H1 (cell line): ENCODE results near the gene PRR33. TPM values are rescaled to one million over a fixed set of nuclear protein-coding genes. Genes with fewer than 3 reads are reported as not detected.

Experiments
- CTCF ChIA-PET: fragments of 300-600 bp; sonication (Branson Sonifier 250); formaldehyde crosslinking; loops from one replicate; lab custom pipeline; 2021; ENCODE audit not compliant: partially characterized antibody; lab: Charles Lee
- POLR2A ChIA-PET: fragments of 300-600 bp; sonication (Branson Sonifier 250); formaldehyde crosslinking; loops from one replicate; lab custom pipeline; 2021; ENCODE audit warnings: inconsistent platforms; ENCODE audit not compliant: partially characterized antibody; lab: Charles Lee
- DNase-seq, 2 experiments: peaks; one replicate each; pipeline versions ENCODE4 v3.0.0 to v3.0.0-alpha.2; 2010 to 2022; ENCODE audit warnings: low spot score in 2 of 2, low read depth in 1 of 2, mixed read lengths in 1 of 2
- FAIRE-seq: peaks from 2 replicates; lab custom pipeline; 2011; peaks lifted over from hg19 to GRCh38; lab: Jason Lieb, UNC
- H2AFZ ChIP-seq: 2 replicates; pipeline ENCODE4 v1.8.1; 2012; ENCODE audit warnings: low read length, inconsistent platforms
- H2AK5ac ChIP-seq: 2 replicates; pipeline ENCODE4 v1.6.1; 2013; ENCODE audit warnings: low read depth, low read length
- H2BK120ac ChIP-seq: replicated peaks from 2 replicates; pipeline ENCODE3; 2013; ENCODE audit warnings: low read depth, low read length, inconsistent platforms
- H2BK12ac ChIP-seq: 2 replicates; pipeline ENCODE4 v1.6.1; 2013; ENCODE audit warnings: low read depth, low read length
- H2BK15ac ChIP-seq: 2 replicates; pipeline ENCODE4 v1.6.1; 2013; ENCODE audit warnings: low read length
- H2BK20ac ChIP-seq: 2 replicates; pipeline ENCODE4 v1.6.1; 2013; ENCODE audit warnings: low read length
- H2BK5ac ChIP-seq: 2 replicates; pipeline ENCODE4 v1.6.1; 2013; ENCODE audit warnings: low read depth, low read length
- H3K14ac ChIP-seq: 2 replicates; pipeline ENCODE4 v1.6.1; 2013; ENCODE audit warnings: inconsistent platforms; ENCODE audit not compliant: insufficient read length
- H3K18ac ChIP-seq: 2 replicates; pipeline ENCODE4 v1.6.1; 2013; ENCODE audit warnings: low read length; ENCODE audit errors: extremely low read depth
- H3K23ac ChIP-seq: 2 replicates; pipeline ENCODE4 v1.6.1; 2013; ENCODE audit warnings: inconsistent platforms; ENCODE audit not compliant: insufficient read length
- H3K23me2 ChIP-seq: 2 replicates; pipeline ENCODE4 v1.6.1; 2013; ENCODE audit warnings: low read depth, low read length
- H3K27ac ChIP-seq: 2 replicates; pipeline ENCODE4 v1.6.1; 2011; ENCODE audit warnings: low read depth, low read length, inconsistent platforms
- H3K27me3 ChIP-seq, 4 experiments: replicated peaks in 1 of 4; 1 replicate in 1 of 4; 2 replicates in 3 of 4; pipeline versions ENCODE4 v1.6.1 to v1.8.1; 2011 to 2013; ENCODE audit warnings: low read length in 3 of 4, mild to moderate bottlenecking in 3 of 4, inconsistent platforms in 2 of 4, mixed read lengths in 2 of 4, moderate library complexity in 1 of 4; ENCODE audit not compliant: control insufficient read depth in 3 of 4, insufficient read depth in 3 of 4; ENCODE audit errors: extremely low read depth in 1 of 4
- H3K36me3 ChIP-seq, 4 experiments: 2 replicates each; pipeline versions ENCODE4 v1.6.1 to v1.8.1; 2011 to 2013; ENCODE audit warnings: mild to moderate bottlenecking in 4 of 4, low read length in 3 of 4, moderate library complexity in 2 of 4, control low read depth in 1 of 4, inconsistent platforms in 1 of 4; ENCODE audit not compliant: insufficient read depth in 4 of 4, control insufficient read depth in 2 of 4
- H3K4ac ChIP-seq: replicated peaks from 2 replicates; pipeline ENCODE3; 2013; ENCODE audit warnings: low read length, low read depth, mixed read lengths, inconsistent platforms; ENCODE audit not compliant: insufficient read length
- H3K4me1 ChIP-seq, 4 experiments: replicated peaks in 1 of 4; 1 replicate in 1 of 4; 2 replicates in 3 of 4; pipeline versions ENCODE4 v1.6.1 to v1.8.1; 2011 to 2013; ENCODE audit warnings: low read length in 3 of 4, inconsistent platforms in 2 of 4, mixed read lengths in 1 of 4; ENCODE audit not compliant: insufficient read depth in 4 of 4, control insufficient read depth in 3 of 4
- H3K4me2 ChIP-seq, 2 experiments: 2 replicates each; pipeline versions ENCODE4 v1.6.1 to v1.8.1; 2011 to 2013; ENCODE audit warnings: low read depth in 2 of 2, low read length in 2 of 2, control low read depth in 1 of 2, inconsistent platforms in 1 of 2, mild to moderate bottlenecking in 1 of 2; ENCODE audit not compliant: insufficient read depth in 1 of 2
- H3K4me3 ChIP-seq, 4 experiments: fragments of 200-600, 300-600 bp in 1 of 4; sonication (generic), shearing (Covaris generic), sonication (Bioruptor Twin) in 1 of 4; 2 replicates each; pipeline versions ENCODE4 v1.5.1 to v1.8.1; 2011 to 2016; ENCODE audit warnings: low read length in 4 of 4, low read depth in 3 of 4, control low read depth in 2 of 4, inconsistent platforms in 2 of 4, mild to moderate bottlenecking in 2 of 4, mixed read lengths in 1 of 4, moderate library complexity in 1 of 4; ENCODE audit not compliant: insufficient read depth in 2 of 4; ENCODE audit errors: extremely low read depth in 1 of 4
- H3K56ac ChIP-seq: replicated peaks from 2 replicates; pipeline ENCODE3; 2013; ENCODE audit warnings: low read depth, mild to moderate bottlenecking, mixed read lengths, low read length, inconsistent platforms; ENCODE audit not compliant: insufficient read length
- H3K79me1 ChIP-seq: 2 replicates; pipeline ENCODE4 v1.6.1; 2013; ENCODE audit warnings: low read depth, low read length, control low read depth
- H3K79me2 ChIP-seq, 2 experiments: 2 replicates each; pipeline versions ENCODE4 v1.6.1 to v1.8.1; 2012 to 2013; ENCODE audit warnings: low read length in 2 of 2, mild to moderate bottlenecking in 2 of 2, inconsistent platforms in 1 of 2; ENCODE audit not compliant: insufficient read depth in 2 of 2, control insufficient read depth in 1 of 2
- H3K9ac ChIP-seq, 4 experiments: replicated peaks in 1 of 4; 1 replicate in 1 of 4; 2 replicates in 3 of 4; pipeline versions ENCODE4 v1.6.1 to v1.8.1; 2011 to 2013; ENCODE audit warnings: low read depth in 3 of 4, low read length in 3 of 4, control low read depth in 2 of 4, mild to moderate bottlenecking in 2 of 4, moderate library complexity in 2 of 4, inconsistent platforms in 1 of 4; ENCODE audit errors: extremely low read depth in 1 of 4
- H3K9me3 ChIP-seq, 2 experiments: 2 replicates each; pipeline versions ENCODE4 v1.6.1 to v1.8.1; 2012 to 2013; ENCODE audit warnings: mild to moderate bottlenecking in 2 of 2, moderate library complexity in 2 of 2, control low read depth in 1 of 2, inconsistent platforms in 1 of 2, low read depth in 1 of 2, low read length in 1 of 2, mixed read lengths in 1 of 2; ENCODE audit not compliant: insufficient read depth in 2 of 2
- H4K20me1 ChIP-seq, 2 experiments: replicated peaks in 1 of 2; 2 replicates each; pipeline versions ENCODE3 to v1.8.1; 2011 to 2013; ENCODE audit warnings: inconsistent platforms in 2 of 2, low read length in 2 of 2, mild to moderate bottlenecking in 1 of 2; ENCODE audit not compliant: insufficient read depth in 2 of 2, control insufficient read depth in 1 of 2
- H4K5ac ChIP-seq: 2 replicates; pipeline ENCODE4 v1.6.1; 2013; ENCODE audit warnings: low read length, low read depth, mixed read lengths, inconsistent platforms; ENCODE audit not compliant: insufficient read length
- H4K8ac ChIP-seq: 2 replicates; pipeline ENCODE4 v1.8.0; 2013; ENCODE audit warnings: mild to moderate bottlenecking, moderate library complexity, low read length, inconsistent platforms; ENCODE audit not compliant: insufficient read depth; ENCODE audit errors: extremely low read depth
- H4K91ac ChIP-seq: replicated peaks from 2 replicates; pipeline ENCODE3; 2013; ENCODE audit warnings: low read length, mixed read lengths, inconsistent platforms; ENCODE audit not compliant: insufficient read length
- BRCA1 ChIP-seq: IDR thresholded peaks from 2 replicates; pipeline ENCODE4 v1.6.1; 2012; ENCODE audit warnings: low read depth, low read length, improper control_type of control experiment
- RAD21 ChIP-seq, 2 experiments: IDR thresholded peaks in 1 of 2; conservative IDR thresholded peaks in 1 of 2; 2 replicates each; pipeline ENCODE4 v1.6.1; 2011; ENCODE audit warnings: low read depth in 2 of 2, low read length in 2 of 2, improper control_type of control experiment in 1 of 2, inconsistent platforms in 1 of 2, mild to moderate bottlenecking in 1 of 2, moderate library complexity in 1 of 2
- RBBP5 ChIP-seq: IDR thresholded peaks from 2 replicates; pipeline ENCODE4 v1.7.1; 2012; ENCODE audit warnings: low read depth, mild to moderate bottlenecking, inconsistent platforms, low read length, moderate library complexity, borderline replicate concordance
- TCF12 ChIP-seq: IDR thresholded peaks from 2 replicates; pipeline ENCODE4 v1.6.1; 2011; ENCODE audit warnings: low read depth, mild to moderate bottlenecking, low read length
- TEAD4 ChIP-seq: IDR thresholded peaks from 2 replicates; pipeline ENCODE4 v1.6.1; 2012; ENCODE audit warnings: low read depth, low read length, inconsistent platforms, mixed read lengths
- YY1 ChIP-seq: IDR thresholded peaks from 2 replicates; pipeline ENCODE4 v1.6.1; 2011; ENCODE audit warnings: low read depth, mild to moderate bottlenecking, low read length
- WGBS, 2 experiments: shearing (Covaris generic) in 1 of 2; methylation state at CpG; one replicate each; pipeline versions ENCODE4 v1.1.6 to v1.1.7; 2013 to 2015; ENCODE audit warnings: low lambda C conversion rate in 2 of 2, mixed read lengths in 2 of 2, inconsistent platforms in 1 of 2, low coverage in 1 of 2, missing lambda C conversion rate in 1 of 2; ENCODE audit not compliant: insufficient replicate concordance in 2 of 2, insufficient coverage in 1 of 2, insufficient read length in 1 of 2; ENCODE audit errors: extremely low coverage in 1 of 2, missing lambda C conversion rate in 1 of 2; 5-methylcytosine and 5-hydroxymethylcytosine counted together
- polyA plus RNA-seq, 7 experiments: library from polyadenylated mRNA; depleted of rRNA in 3 of 7; stranded (reverse) in 5 of 7; unstranded in 2 of 7; fragments of >200 nt in 5 of 7; fragments of 200-250 nt in 2 of 7; gene quantifications; 1 replicate in 5 of 7; 2 replicates in 1 of 7; 4 replicates in 1 of 7; pipeline versions ENCODE4 v1.2.1 to v1.2.3, GENCODE V29; 2011 to 2013; ENCODE audit warnings: missing spikeins in 2 of 7, mixed read lengths in 2 of 7
- total RNA-seq: library from RNA; stranded (reverse); fragmentation: NEBNext Ultra II Directional; extraction: Animal tissue kit (Norgen Biotek cat#: 25700); gene quantifications from 2 replicates; pipeline ENCODE4 v1.2.1, GENCODE V29; 2021
- TF ChIP-seq, protein P1 (sequence below): IDR thresholded peaks from 2 replicates; pipeline ENCODE4 v1.6.1; 2012; ENCODE audit warnings: inconsistent platforms

PRR33 gene
- total and polyA plus RNA-seq, 2 of the 8 experiments (the other 6 are each of a cell fraction or from before 2014, with no cell fraction given) = 0.02 TPM; not detected in 1

DNA sequence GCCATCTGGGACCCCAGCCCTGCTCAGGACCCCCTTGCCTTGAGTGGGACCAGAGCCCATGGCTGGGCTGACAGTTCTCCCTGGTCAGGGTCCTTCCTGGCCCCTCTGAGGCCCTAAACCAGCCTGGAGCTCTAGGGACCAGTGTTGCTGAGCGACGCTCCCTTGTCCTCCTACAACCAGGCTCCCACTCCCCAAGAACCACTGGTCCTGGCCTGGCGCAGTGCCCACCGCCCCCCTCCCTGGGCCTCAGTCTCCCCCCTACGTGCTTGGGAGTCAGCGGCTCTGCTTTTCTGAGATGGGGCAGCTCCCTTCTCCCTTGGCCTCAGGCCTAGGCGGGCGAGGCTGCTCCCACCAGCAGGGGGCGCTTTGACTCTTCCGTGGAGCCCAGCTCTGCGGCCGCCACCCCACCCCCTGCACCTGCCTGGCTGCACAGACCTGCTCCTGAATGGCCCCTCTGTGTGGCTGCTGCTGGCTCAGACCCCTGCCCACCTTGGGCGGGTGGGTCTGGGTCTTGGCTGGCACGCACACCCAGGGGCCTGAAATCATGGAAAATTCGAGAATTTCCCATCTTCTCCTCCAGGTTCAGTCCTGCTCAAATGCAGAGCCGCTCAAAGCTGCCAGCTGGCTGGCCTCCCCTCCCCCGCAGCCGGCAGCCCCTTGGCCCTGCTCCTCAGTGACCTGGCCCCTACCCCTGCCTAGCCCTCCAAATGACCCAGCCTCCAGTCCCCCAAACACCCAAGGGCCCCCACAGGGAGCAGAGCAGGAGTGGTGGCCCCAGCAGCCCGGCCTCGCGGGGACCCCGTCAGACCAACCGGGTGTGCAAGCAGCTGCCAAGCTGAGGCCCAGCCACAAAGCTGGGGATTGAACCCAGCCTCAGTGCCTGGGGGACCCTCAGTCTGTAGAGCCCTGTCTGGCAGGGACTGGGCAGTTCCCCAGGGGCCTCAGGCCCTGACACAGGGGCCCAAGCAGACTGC, 9.1 kb downstream of the PRR33 start:
- no peak overlapping the region for H3K23ac ChIP-seq
- 30% methylated on average over 11 of the region's 23 CpGs; no CpG with 5 or more reads in 1 of the 2 experiments for WGBS, 2 experiments
- TF ChIP-seq BRCA1 (no peak), TEAD4 (0 out of 2 replicates have a peak, but pooled peaks have one; percentile 7), TCF12 (0 out of 2 replicates have a peak, but pooled peaks have one; percentile 38), RAD21 (IDR thresholded peaks at IDR 0.05 in 1 of 2, conservative IDR thresholded peaks at IDR 0.05 in 1 of 2; ENCODE audit: low read depth in 2 of 2, low read length in 2 of 2) (peak; percentile 89 to 94), RBBP5 (no peak), YY1 (peak; percentile 30; the same call in 1 of the 2 replicates)
- TF ChIP-seq, protein P1, sequence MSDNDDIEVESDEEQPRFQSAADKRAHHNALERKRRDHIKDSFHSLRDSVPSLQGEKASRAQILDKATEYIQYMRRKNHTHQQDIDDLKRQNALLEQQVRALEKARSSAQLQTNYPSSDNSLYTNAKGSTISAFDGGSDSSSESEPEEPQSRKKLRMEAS = peak; percentile 52; the same call in 1 of the 2 replicates

More for the DNA sequence above, 9.1 kb downstream of the PRR33 start:
- no peaks in the 10 kb centered on the region; a peak in 1 of 7 replicates for H3K27me3 ChIP-seq
- H4K91ac ChIP-seq = no peak overlapping the region
- no peak overlapping the region for H3K18ac ChIP-seq
- H3K79me2 ChIP-seq = no peaks in the 10 kb centered on the region
- H4K8ac ChIP-seq = no peak overlapping the region; the same call in 1 of the 2 replicates
- no peaks in the 10 kb centered on the region for H3K9me3 ChIP-seq
- peaks cover 0 to 5% (median 2%) of the 10 kb centered on the region in 4 experiments; a peak in 3 of 7 replicates for H3K4me1 ChIP-seq
- H4K20me1 ChIP-seq = no peaks in the 10 kb centered on the region
- no peak overlapping the region for H3K4me3 ChIP-seq
- no peaks in the 10 kb centered on the region for H3K36me3 ChIP-seq
- no peak overlapping the region for H3K14ac ChIP-seq
- 0 out of 4 replicates have a peak overlapping the region, but pooled peaks of 1 of the 2 experiments have one; percentile 33 for H3K4me2 ChIP-seq
- no peak overlapping the region for H2AFZ ChIP-seq
- no peak overlapping the region for H3K56ac ChIP-seq
- H2BK120ac ChIP-seq = no peak overlapping the region
- CTCF ChIA-PET = interaction anchor here (0.6 to 4.8 kb wide), 57 partner anchors 9 to 888 kb away, joined by 3 to 170 read pairs (median 5); partner anchors contain the start of genes H19, LSP1, PRR33 and SYT8
- H2BK15ac ChIP-seq = peak overlapping the region; percentile 72; the same call in 1 of the 2 replicates
- no peak overlapping the region for H3K9ac ChIP-seq
- no peak overlapping the region for H3K4ac ChIP-seq
- no peak overlapping the region for H2BK20ac ChIP-seq
- no peak overlapping the region for H2BK5ac ChIP-seq
- H3K23me2 ChIP-seq = peaks cover 16% of the 10 kb centered on the region; the same call in 1 of the 2 replicates
- no peak overlapping the region for H4K5ac ChIP-seq
- H2AK5ac ChIP-seq = no peak overlapping the region
- no peak for FAIRE-seq
- POLR2A ChIA-PET = no interaction called here
- DNase-seq = peak; percentile 54 to 94
- no peaks in the 10 kb centered on the region for H3K79me1 ChIP-seq
- H2BK12ac ChIP-seq = peak overlapping the region; percentile 75; the same call in 1 of the 2 replicates
- no peak overlapping the region for H3K27ac ChIP-seq
